SK-N-SH treated with all-trans-retinoic acid at 6 μM for 48 hours (cell line): ENCODE results near the gene RNF166.
A peak's percentile ranks its signal among the peaks of the same experiment; 100 is the strongest.

ENCODE experiments used
- ATAC-seq: fragments of 200-7000 bp; cut with Tn5 transposase; 3 replicates; pipeline ENCODE4 v1.9.1; 2020; ENCODE audit warnings: mild to moderate bottlenecking, moderate library complexity
- ARNTL ChIP-seq: fragments of 450-650 bp; formaldehyde crosslinking; IDR thresholded peaks from 2 replicates; pipeline ENCODE4 v1.5.0; 2020; ENCODE audit warnings: low read depth, mild to moderate bottlenecking, moderate library complexity, borderline replicate concordance
- BACH2 ChIP-seq: fragments of 250-450 bp; sonication (Bioruptor Pico); IDR thresholded peaks from 2 replicates; pipeline ENCODE4 v1.9.0; 2021; ENCODE audit warnings: mild to moderate bottlenecking, borderline replicate concordance
- ESRRG ChIP-seq: fragments of 250-450 bp; sonication (Bioruptor Pico); IDR thresholded peaks from 2 replicates; pipeline ENCODE4 v1.6.1; 2021; ENCODE audit warnings: mild to moderate bottlenecking
- GLIS3 ChIP-seq: fragments of 250-450 bp; sonication (Bioruptor Pico); IDR thresholded peaks from 2 replicates; pipeline ENCODE4 v1.5.0; 2020; ENCODE audit warnings: mild to moderate bottlenecking, moderate library complexity
- ISL1 ChIP-seq: fragments of 250-450 bp; sonication (Bioruptor Pico); IDR thresholded peaks from 2 replicates; pipeline ENCODE4 v2.1.2; 2022; ENCODE audit warnings: mild to moderate bottlenecking, moderate library complexity
- PPARA ChIP-seq: fragments of 250-450 bp; sonication (Bioruptor Pico); IDR thresholded peaks from 2 replicates; pipeline ENCODE4 v1.5.0; 2020; ENCODE audit warnings: mild to moderate bottlenecking, borderline replicate concordance
- RARB ChIP-seq: fragments of 250-450 bp; sonication (Bioruptor Pico); IDR thresholded peaks from 2 replicates; pipeline ENCODE4 v1.8.0; 2021; ENCODE audit warnings: mild to moderate bottlenecking, moderate library complexity
- SNAI2 ChIP-seq: fragments of 250-450 bp; sonication (Bioruptor Pico); IDR thresholded peaks from 2 replicates; pipeline ENCODE4 v1.5.0; 2020; ENCODE audit warnings: mild to moderate bottlenecking, moderate library complexity
- TCF4 ChIP-seq: fragments of 250-450 bp; sonication (Bioruptor Pico); IDR thresholded peaks from 2 replicates; pipeline ENCODE4 v1.8.0; 2021; ENCODE audit warnings: mild to moderate bottlenecking, moderate library complexity, borderline replicate concordance
- TOX ChIP-seq: fragments of 250-450 bp; sonication (Bioruptor Pico); IDR thresholded peaks from 2 replicates; pipeline ENCODE4 v1.8.0; 2021; ENCODE audit warnings: mild to moderate bottlenecking, moderate library complexity, borderline replicate concordance
- ZC3H10 ChIP-seq: fragments of 250-450 bp; sonication (Bioruptor Pico); IDR thresholded peaks from 2 replicates; pipeline ENCODE4 v1.5.1; 2021; ENCODE audit warnings: mild to moderate bottlenecking, moderate library complexity
- ZFP3 ChIP-seq: fragments of 250-450 bp; sonication (Bioruptor Pico); IDR thresholded peaks from 2 replicates; pipeline ENCODE4 v1.5.0; 2020; ENCODE audit warnings: mild to moderate bottlenecking, moderate library complexity
- ZFP30 ChIP-seq: fragments of 450-650 bp; formaldehyde crosslinking; IDR thresholded peaks from 2 replicates; pipeline ENCODE4 v1.5.0; 2022; ENCODE audit warnings: mild to moderate bottlenecking, moderate library complexity
- ZNF565 ChIP-seq: fragments of 450-650 bp; formaldehyde crosslinking; conservative IDR thresholded peaks from 2 replicates; pipeline ENCODE4 v1.5.0; 2020; ENCODE audit warnings: low read depth, mild to moderate bottlenecking, moderate library complexity
- ZNF70 ChIP-seq: fragments of 450-650 bp; formaldehyde crosslinking; IDR thresholded peaks from 2 replicates; pipeline ENCODE4 v1.5.0; 2020; ENCODE audit warnings: mild to moderate bottlenecking, moderate library complexity
- ZNF8 ChIP-seq: fragments of 450-650 bp; formaldehyde crosslinking; IDR thresholded peaks from 2 replicates; pipeline ENCODE4 v1.5.0; 2020; ENCODE audit warnings: mild to moderate bottlenecking, moderate library complexity
- TF ChIP-seq, protein P1 (sequence below): fragments of 250-450 bp; sonication (Bioruptor Pico); IDR thresholded peaks from 2 replicates; pipeline ENCODE4 v1.8.0; 2021; ENCODE audit warnings: low read depth, mild to moderate bottlenecking, moderate library complexity, borderline replicate concordance
- TF ChIP-seq, protein P2 (sequence below): fragments of 250-450 bp; sonication (Bioruptor Pico); IDR thresholded peaks from 2 replicates; pipeline ENCODE4 v1.5.0; 2020; ENCODE audit warnings: mild to moderate bottlenecking, moderate library complexity
- TF ChIP-seq, protein P3 (sequence below): fragments of 250-450 bp; sonication (Bioruptor Pico); IDR thresholded peaks from 2 replicates; pipeline ENCODE4 v1.5.1; 2021; ENCODE audit warnings: mild to moderate bottlenecking, moderate library complexity
- TF ChIP-seq, protein P4 (sequence below): fragments of 250-450 bp; sonication (Bioruptor Pico); IDR thresholded peaks from 2 replicates; pipeline ENCODE4 v1.8.0; 2020; ENCODE audit warnings: mild to moderate bottlenecking, moderate library complexity, borderline replicate concordance
- TF ChIP-seq, protein P5 (sequence below): fragments of 250-450 bp; sonication (Bioruptor Pico); IDR thresholded peaks from 2 replicates; pipeline ENCODE4 v1.5.1; 2020; ENCODE audit warnings: low read depth, mild to moderate bottlenecking, moderate library complexity

The RNF166 gene

DNA sequence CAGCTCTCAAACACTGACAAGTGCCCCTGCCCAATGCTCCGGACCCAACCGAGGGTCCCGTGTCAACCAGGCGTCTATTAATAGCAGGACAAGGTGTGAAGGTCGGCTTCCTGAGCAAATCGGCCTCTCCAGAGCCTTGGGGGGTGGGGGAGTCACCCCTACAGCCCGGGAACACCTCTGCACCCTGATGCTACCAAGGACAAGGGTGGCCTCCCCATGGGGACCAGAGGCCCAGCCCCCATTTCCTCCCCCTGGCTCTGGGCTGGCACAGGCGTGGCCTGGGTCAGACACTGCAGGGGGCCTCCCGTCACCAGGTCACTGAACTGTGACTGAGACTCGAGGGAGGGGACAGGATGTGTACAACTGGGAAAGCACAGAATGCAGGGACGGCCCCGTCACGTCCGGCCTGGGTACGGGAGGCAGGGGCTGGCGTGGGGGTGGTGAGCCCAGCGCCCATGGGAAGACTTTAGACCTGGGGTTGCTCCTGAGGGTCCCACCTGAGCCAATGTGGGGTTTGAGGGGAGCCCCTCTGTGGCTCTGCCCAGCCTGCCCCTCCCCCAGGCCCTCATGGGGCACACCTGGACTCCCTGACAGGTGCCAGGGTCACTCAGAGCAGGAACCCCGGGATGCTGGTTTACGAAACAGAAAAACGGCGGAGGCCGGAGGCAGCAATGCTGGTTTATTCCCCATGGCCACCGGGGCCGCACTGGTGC, 54.8 kb downstream of the RNF166 start:
- TF ChIP-seq ZNF565 (no peak), ZC3H10 (CRISPR knock-in tag) (no peak), PPARA (no peak), TCF4 (CRISPR knock-in tag) (no peak), ARNTL (CRISPR knock-in tag) (no peak), BACH2 (CRISPR knock-in tag) (no peak), ZNF8 (CRISPR knock-in tag) (no peak), SNAI2 (CRISPR knock-in tag) (no peak), ZFP3 (no peak), ESRRG (CRISPR knock-in tag) (no peak), GLIS3 (CRISPR knock-in tag) (no peak), ZFP30 (CRISPR knock-in tag) (no peak), ZNF70 (CRISPR knock-in tag) (no peak), ISL1 (CRISPR knock-in tag) (no peak), TOX (CRISPR knock-in tag) (no peak)
- TF ChIP-seq, protein P1, sequence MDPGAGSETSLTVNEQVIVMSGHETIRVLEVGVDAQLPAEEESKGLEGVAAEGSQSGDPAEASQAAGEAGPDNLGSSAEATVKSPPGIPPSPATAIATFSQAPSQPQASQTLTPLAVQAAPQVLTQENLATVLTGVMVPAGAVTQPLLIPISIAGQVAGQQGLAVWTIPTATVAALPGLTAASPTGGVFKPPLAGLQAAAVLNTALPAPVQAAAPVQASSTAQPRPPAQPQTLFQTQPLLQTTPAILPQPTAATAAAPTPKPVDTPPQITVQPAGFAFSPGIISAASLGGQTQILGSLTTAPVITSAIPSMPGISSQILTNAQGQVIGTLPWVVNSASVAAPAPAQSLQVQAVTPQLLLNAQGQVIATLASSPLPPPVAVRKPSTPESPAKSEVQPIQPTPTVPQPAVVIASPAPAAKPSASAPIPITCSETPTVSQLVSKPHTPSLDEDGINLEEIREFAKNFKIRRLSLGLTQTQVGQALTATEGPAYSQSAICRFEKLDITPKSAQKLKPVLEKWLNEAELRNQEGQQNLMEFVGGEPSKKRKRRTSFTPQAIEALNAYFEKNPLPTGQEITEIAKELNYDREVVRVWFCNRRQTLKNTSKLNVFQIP: no peak
- TF ChIP-seq, protein P2, sequence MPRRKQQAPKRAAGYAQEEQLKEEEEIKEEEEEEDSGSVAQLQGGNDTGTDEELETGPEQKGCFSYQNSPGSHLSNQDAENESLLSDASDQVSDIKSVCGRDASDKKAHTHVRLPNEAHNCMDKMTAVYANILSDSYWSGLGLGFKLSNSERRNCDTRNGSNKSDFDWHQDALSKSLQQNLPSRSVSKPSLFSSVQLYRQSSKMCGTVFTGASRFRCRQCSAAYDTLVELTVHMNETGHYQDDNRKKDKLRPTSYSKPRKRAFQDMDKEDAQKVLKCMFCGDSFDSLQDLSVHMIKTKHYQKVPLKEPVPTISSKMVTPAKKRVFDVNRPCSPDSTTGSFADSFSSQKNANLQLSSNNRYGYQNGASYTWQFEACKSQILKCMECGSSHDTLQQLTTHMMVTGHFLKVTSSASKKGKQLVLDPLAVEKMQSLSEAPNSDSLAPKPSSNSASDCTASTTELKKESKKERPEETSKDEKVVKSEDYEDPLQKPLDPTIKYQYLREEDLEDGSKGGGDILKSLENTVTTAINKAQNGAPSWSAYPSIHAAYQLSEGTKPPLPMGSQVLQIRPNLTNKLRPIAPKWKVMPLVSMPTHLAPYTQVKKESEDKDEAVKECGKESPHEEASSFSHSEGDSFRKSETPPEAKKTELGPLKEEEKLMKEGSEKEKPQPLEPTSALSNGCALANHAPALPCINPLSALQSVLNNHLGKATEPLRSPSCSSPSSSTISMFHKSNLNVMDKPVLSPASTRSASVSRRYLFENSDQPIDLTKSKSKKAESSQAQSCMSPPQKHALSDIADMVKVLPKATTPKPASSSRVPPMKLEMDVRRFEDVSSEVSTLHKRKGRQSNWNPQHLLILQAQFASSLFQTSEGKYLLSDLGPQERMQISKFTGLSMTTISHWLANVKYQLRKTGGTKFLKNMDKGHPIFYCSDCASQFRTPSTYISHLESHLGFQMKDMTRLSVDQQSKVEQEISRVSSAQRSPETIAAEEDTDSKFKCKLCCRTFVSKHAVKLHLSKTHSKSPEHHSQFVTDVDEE (CRISPR knock-in tag): no peak
- TF ChIP-seq, protein P3, sequence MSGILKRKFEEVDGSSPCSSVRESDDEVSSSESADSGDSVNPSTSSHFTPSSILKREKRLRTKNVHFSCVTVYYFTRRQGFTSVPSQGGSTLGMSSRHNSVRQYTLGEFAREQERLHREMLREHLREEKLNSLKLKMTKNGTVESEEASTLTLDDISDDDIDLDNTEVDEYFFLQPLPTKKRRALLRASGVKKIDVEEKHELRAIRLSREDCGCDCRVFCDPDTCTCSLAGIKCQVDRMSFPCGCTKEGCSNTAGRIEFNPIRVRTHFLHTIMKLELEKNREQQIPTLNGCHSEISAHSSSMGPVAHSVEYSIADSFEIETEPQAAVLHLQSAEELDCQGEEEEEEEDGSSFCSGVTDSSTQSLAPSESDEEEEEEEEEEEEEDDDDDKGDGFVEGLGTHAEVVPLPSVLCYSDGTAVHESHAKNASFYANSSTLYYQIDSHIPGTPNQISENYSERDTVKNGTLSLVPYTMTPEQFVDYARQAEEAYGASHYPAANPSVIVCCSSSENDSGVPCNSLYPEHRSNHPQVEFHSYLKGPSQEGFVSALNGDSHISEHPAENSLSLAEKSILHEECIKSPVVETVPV (CRISPR knock-in tag): no peak
- TF ChIP-seq, protein P4, sequence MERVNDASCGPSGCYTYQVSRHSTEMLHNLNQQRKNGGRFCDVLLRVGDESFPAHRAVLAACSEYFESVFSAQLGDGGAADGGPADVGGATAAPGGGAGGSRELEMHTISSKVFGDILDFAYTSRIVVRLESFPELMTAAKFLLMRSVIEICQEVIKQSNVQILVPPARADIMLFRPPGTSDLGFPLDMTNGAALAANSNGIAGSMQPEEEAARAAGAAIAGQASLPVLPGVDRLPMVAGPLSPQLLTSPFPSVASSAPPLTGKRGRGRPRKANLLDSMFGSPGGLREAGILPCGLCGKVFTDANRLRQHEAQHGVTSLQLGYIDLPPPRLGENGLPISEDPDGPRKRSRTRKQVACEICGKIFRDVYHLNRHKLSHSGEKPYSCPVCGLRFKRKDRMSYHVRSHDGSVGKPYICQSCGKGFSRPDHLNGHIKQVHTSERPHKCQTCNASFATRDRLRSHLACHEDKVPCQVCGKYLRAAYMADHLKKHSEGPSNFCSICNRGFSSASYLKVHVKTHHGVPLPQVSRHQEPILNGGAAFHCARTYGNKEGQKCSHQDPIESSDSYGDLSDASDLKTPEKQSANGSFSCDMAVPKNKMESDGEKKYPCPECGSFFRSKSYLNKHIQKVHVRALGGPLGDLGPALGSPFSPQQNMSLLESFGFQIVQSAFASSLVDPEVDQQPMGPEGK: no peak
- TF ChIP-seq, protein P5, sequence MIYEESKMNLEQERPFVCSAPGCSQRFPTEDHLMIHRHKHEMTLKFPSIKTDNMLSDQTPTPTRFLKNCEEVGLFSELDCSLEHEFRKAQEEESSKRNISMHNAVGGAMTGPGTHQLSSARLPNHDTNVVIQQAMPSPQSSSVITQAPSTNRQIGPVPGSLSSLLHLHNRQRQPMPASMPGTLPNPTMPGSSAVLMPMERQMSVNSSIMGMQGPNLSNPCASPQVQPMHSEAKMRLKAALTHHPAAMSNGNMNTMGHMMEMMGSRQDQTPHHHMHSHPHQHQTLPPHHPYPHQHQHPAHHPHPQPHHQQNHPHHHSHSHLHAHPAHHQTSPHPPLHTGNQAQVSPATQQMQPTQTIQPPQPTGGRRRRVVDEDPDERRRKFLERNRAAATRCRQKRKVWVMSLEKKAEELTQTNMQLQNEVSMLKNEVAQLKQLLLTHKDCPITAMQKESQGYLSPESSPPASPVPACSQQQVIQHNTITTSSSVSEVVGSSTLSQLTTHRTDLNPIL (CRISPR knock-in tag): no peak
- TF ChIP-seq, all 23 proteins: peak for 0
- ATAC-seq: peak; percentile 2; the same call in 2 of the 3 replicates

DNA sequence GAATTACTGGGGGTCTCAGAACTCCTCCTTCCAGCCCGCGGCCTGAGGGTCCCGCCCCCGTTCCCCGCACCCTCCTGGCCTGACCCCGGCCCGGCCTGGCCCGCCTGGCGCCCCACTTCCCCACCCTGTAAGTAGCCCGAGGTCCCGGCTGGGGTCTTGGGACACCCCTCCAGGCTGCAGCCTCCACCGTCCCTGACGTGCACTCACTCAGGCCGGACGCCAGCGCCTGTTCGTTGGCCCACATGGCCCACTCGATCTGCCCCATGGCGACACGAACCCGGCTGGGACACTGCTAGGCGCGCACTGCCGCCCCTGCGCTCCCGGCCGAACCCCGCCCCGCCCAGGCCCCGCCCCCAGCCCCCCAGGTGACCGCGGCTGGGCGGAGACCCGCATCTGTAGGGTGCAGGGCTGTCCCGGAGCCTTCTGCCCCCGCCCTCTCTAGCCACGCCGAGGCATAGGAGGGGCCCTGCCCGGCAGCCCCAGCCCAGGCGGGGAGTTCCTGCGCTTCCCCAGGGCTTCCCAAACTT, 55.4 kb downstream of the RNF166 start, which contains the start of gene CYBA:
Gene CYBA, minus strand, starts transcription at position 305 of the 527 bp plus-strand sequence. Its CDS starts 40 bp downstream, at position 265.
- TF ChIP-seq ESRRG (CRISPR knock-in tag) (no peak), ARNTL (CRISPR knock-in tag) (no peak), ZNF565 (no peak), RARB (CRISPR knock-in tag) (no peak), ZNF70 (CRISPR knock-in tag) (no peak), ZFP3 (no peak), PPARA (no peak)
- TF ChIP-seq, protein P2 (CRISPR knock-in tag): no peak
- TF ChIP-seq, protein P4: no peak
- ATAC-seq: peak; percentile 87
